Caco-2 (cell line): ENCODE measurements around the gene STEAP3. TPM values are rescaled to one million over a fixed set of nuclear protein-coding genes. Genes with fewer than 3 reads are reported as not detected.

Experiments used
- BruUV-seq: library from RNA; stranded (reverse); fragments of 400-500 nt; replicated peaks from 2 replicates; lab custom pipeline; 2021; lab: Mats Ljungman, UMichigan
- CTCF ChIA-PET: fragments of 300-600 bp; sonication (Branson Sonifier 250); formaldehyde crosslinking; loops from one replicate; lab custom pipeline; 2022; ENCODE audit warnings: antibody characterized with exemption; lab: Charles Lee
- POLR2A ChIA-PET: fragments of 300-600 bp; sonication (Branson Sonifier 250); formaldehyde crosslinking; loops from one replicate; lab custom pipeline; 2022; ENCODE audit warnings: antibody characterized with exemption; lab: Charles Lee
- DNase-seq, 2 experiments: peaks; one replicate each; pipeline versions ENCODE4 v3.0.0 to v3.0.0-alpha.2; 2020 to 2022
- H3K27me3 ChIP-seq: replicated peaks from 2 replicates; pipeline ENCODE4 v1.6.0; 2011; ENCODE audit warnings: low read length; ENCODE audit not compliant: control insufficient read depth, insufficient read depth
- H3K36me3 ChIP-seq: 2 replicates; pipeline ENCODE4 v1.5.1; 2011; ENCODE audit warnings: low read length; ENCODE audit not compliant: control insufficient read depth, insufficient read depth
- H3K4me1 ChIP-seq: fragments of 250-450 bp; sonication (Bioruptor Pico); 2 replicates; pipeline ENCODE4 v1.5.1; 2020; ENCODE audit warnings: mild to moderate bottlenecking
- H3K4me3 ChIP-seq: 2 replicates; pipeline ENCODE4 v1.5.1; 2011; ENCODE audit warnings: low read depth, mild to moderate bottlenecking, control low read depth, low read length
- H3K9me3 ChIP-seq: fragments of 250-450 bp; sonication (Bioruptor Pico); 2 replicates; pipeline ENCODE4 v1.5.1; 2020; ENCODE audit warnings: mild to moderate bottlenecking, moderate library complexity
- H3K27ac Mint-ChIP-seq: one replicate; pipeline ENCODE4 v1.8.0; 2022; ENCODE audit warnings: mixed read lengths; ENCODE audit not compliant: unreplicated experiment
- H3K27me3 Mint-ChIP-seq: one replicate; pipeline ENCODE4 v1.8.0; 2022; ENCODE audit warnings: mixed read lengths; ENCODE audit not compliant: insufficient read depth, unreplicated experiment
- H3K36me3 Mint-ChIP-seq: one replicate; pipeline ENCODE4 v1.8.0; 2022; ENCODE audit warnings: mild to moderate bottlenecking, mixed read lengths; ENCODE audit not compliant: insufficient read depth, unreplicated experiment
- H3K4me1 Mint-ChIP-seq: one replicate; pipeline ENCODE4 v1.8.0; 2022; ENCODE audit warnings: low read depth, mixed read lengths; ENCODE audit not compliant: unreplicated experiment
- H3K4me3 Mint-ChIP-seq: one replicate; pipeline ENCODE4 v1.8.0; 2022; ENCODE audit warnings: mild to moderate bottlenecking, moderate library complexity, mixed read lengths; ENCODE audit not compliant: unreplicated experiment
- H3K9me3 Mint-ChIP-seq: one replicate; pipeline ENCODE4 v1.8.0; 2022; ENCODE audit warnings: mixed read lengths; ENCODE audit not compliant: unreplicated experiment
- CTCF ChIP-seq, 2 experiments: fragments of 200-600 bp in 1 of 2; IDR thresholded peaks; 1 replicate in 1 of 2; 2 replicates in 1 of 2; pipeline versions ENCODE4 v1.5.1 to v1.8.0; 2011 to 2022; ENCODE audit warnings: antibody characterized with exemption in 1 of 2, control low read depth in 1 of 2, inconsistent platforms in 1 of 2, low read depth in 1 of 2, low read length in 1 of 2, mild to moderate bottlenecking in 1 of 2, moderate library complexity in 1 of 2; ENCODE audit not compliant: insufficient read depth in 1 of 2, severe bottlenecking in 1 of 2, unreplicated experiment in 1 of 2
- intact Hi-C: fragments of 100-400 bp; cut with micrococcal nuclease; formaldehyde crosslinking; loops from one replicate; pipeline ENCODE4 v1.10.0; 2022; ENCODE audit not compliant: unreplicated experiment
- total RNA-seq: library from RNA; stranded (reverse); gene quantifications from 2 replicates; pipeline ENCODE4 v1.2.3, GENCODE V29; 2022

The STEAP3 gene
- total RNA-seq, 1 experiment from 2014 or later = 20.4 TPM

- Mint-ChIP-seq H3K27ac (no peak overlapping the region), H3K4me1 (peaks cover 13% of the 10 kb centered on the region)
- CTCF ChIA-PET = no interaction called here
Observed at GRCh38 chr2:119308793-119309330, 85.2 kb downstream of the STEAP3 start.

GRCh38 chr2:119311371-119311770 lies 87.7 kb downstream of the STEAP3 start:
- Histone ChIP-seq H3K27me3 (no peaks in the 10 kb centered on the region), H3K4me1 (peaks cover 17% of the 10 kb centered on the region; the same call in 1 of the 2 replicates), H3K9me3 (no peaks in the 10 kb centered on the region), H3K36me3 (no peaks in the 10 kb centered on the region), H3K4me3 (no peak overlapping the region)
- peak in 1 of 2 experiments; percentile 37 for TF ChIP-seq CTCF (IDR thresholded peaks at IDR 0.05; ENCODE audit: insufficient read depth in 1 of 2, low read depth in 1 of 2, low read length in 1 of 2, severe bottlenecking in 1 of 2, unreplicated experiment in 1 of 2)
- H3K27ac Mint-ChIP-seq = no peak overlapping the region
- H3K4me3 Mint-ChIP-seq = no peak overlapping the region
- intact Hi-C loops = loop anchor here (1.0 to 5.0 kb wide), 6 partner anchors 20 to 430 kb away; no protein-coding TSS in a partner anchor
- H3K27me3 Mint-ChIP-seq = no peaks in the 10 kb centered on the region
- H3K4me1 Mint-ChIP-seq = peaks cover 23% of the 10 kb centered on the region
- POLR2A ChIA-PET = no interaction called here
- no TSS peak for BruUV-seq
- H3K36me3 Mint-ChIP-seq = no peaks in the 10 kb centered on the region
- CTCF ChIA-PET = interaction anchor here (0.5 to 2.2 kb wide), 4 partner anchors 20 to 429 kb away, joined by 3 to 15 read pairs (median 4); no protein-coding TSS in a partner anchor
- peak in 1 of 2 experiments; percentile 33 for DNase-seq
- no peaks in the 10 kb centered on the region for H3K9me3 Mint-ChIP-seq

More at GRCh38 chr2:119308793-119309330, 85.2 kb downstream of the STEAP3 start:
- no TSS peak for BruUV-seq
- H3K9me3 Mint-ChIP-seq = no peaks in the 10 kb centered on the region
- intact Hi-C loops = no loop called here
- DNase-seq = no peak
- Histone ChIP-seq H3K4me1 (no peaks in the 10 kb centered on the region), H3K36me3 (no peaks in the 10 kb centered on the region), H3K9me3 (no peaks in the 10 kb centered on the region), H3K27me3 (no peaks in the 10 kb centered on the region), H3K4me3 (no peak overlapping the region)
- no peaks in the 10 kb centered on the region for H3K36me3 Mint-ChIP-seq
- H3K4me3 Mint-ChIP-seq = no peak overlapping the region
- no peaks in the 10 kb centered on the region for H3K27me3 Mint-ChIP-seq
- TF ChIP-seq CTCF (IDR thresholded peaks at IDR 0.05; ENCODE audit: insufficient read depth in 1 of 2, low read depth in 1 of 2, low read length in 1 of 2, severe bottlenecking in 1 of 2, unreplicated experiment in 1 of 2) = no peak
- POLR2A ChIA-PET = no interaction called here

- Histone ChIP-seq H3K4me3 (no peak overlapping the region), H3K27me3 (no peaks in the 10 kb centered on the region), H3K4me1 (peaks cover 19% of the 10 kb centered on the region; the same call in 1 of the 2 replicates), H3K36me3 (no peaks in the 10 kb centered on the region), H3K9me3 (no peaks in the 10 kb centered on the region)
- Mint-ChIP-seq H3K4me3 (no peak overlapping the region), H3K36me3 (no peaks in the 10 kb centered on the region), H3K27ac (no peak overlapping the region), H3K9me3 (no peaks in the 10 kb centered on the region), H3K27me3 (no peaks in the 10 kb centered on the region), H3K4me1 (peaks cover 23% of the 10 kb centered on the region)
- BruUV-seq = no TSS peak
- CTCF ChIA-PET = interaction anchor here (1.1 to 2.2 kb wide), 3 partner anchors 21 to 430 kb away, joined by 3 to 15 read pairs (median 3); no protein-coding TSS in a partner anchor
- POLR2A ChIA-PET = no interaction called here
- TF ChIP-seq CTCF (IDR thresholded peaks at IDR 0.05; ENCODE audit: insufficient read depth in 1 of 2, low read depth in 1 of 2, low read length in 1 of 2, severe bottlenecking in 1 of 2, unreplicated experiment in 1 of 2) = no peak
- intact Hi-C loops = loop anchor here (1.0 to 5.0 kb wide), 7 partner anchors 21 to 431 kb away; partner anchors contain the start of genes C2orf76 and DBI
- no peak for DNase-seq
Observed at GRCh38 chr2:119311831-119312230, 88.2 kb downstream of the STEAP3 start.

Other genes starting within 250 kb of the STEAP3 start
- gene C1QL2, start 65.1 kb upstream of the STEAP3 start, total RNA-seq = not detected in 2 replicates
- 5.0 and 6.5 TPM in 2 replicates for gene C2orf76, start 143.0 kb downstream of the STEAP3 start, total RNA-seq
- gene DBI, start 143.1 kb downstream of the STEAP3 start, total RNA-seq = 256 and 257 TPM in 2 replicates
- gene TMEM37, start 208.0 kb downstream of the STEAP3 start, total RNA-seq = 13.8 and 15.8 TPM in 2 replicates